Activated T-helper 9 cell treated with anti-CD3 and anti-CD28 coated beads, Interleukin-2, amount 50 U/mL, for 16 hours (primary cell): ENCODE data around the gene METTL24.

Experiments used
- DNase-seq: peaks from one replicate; pipeline ENCODE4 v3.0.0-alpha.2; 2020; ENCODE audit warnings: low read depth

Gene METTL24

DNA sequence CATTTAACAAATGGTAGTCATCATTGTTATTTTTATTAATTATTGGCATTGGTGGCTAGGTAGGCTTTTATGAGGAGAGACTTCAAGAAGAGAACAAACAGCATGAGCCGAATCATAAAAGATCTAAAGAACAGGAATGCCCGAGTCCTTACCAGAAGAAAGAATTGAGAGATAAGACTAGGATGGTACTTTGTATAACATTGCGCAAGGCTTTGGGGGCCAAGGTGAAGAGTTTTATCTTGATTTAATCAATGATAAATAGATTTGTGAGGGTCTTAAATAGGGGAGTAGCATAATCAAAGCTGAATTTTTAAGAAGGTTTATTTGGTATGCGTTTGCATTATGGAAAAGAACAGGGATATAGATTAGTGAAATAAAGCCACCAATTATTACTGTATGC lies 162.5 kb downstream of the METTL24 start:
- no peak for DNase-seq
